Subcutaneous adipose tissue (tissue), 4 donors: ENCODE data around the gene ACSS3. TPM values are rescaled to one million over a fixed set of nuclear protein-coding genes. Genes with fewer than 3 reads are reported as not detected.

Experiments used
- total RNA-seq, 4 donors: library from RNA; depleted of rRNA; stranded (reverse); fragments of >200 nt; gene quantifications; one replicate each; pipeline ENCODE4 v1.1.0, GENCODE V29; 2016
- TF ChIP-seq, protein P1 (sequence below): fragments of 450-650 bp; IDR thresholded peaks from one replicate; pipeline ENCODE4 v1.5.1; 2016; ENCODE audit warnings: low read depth, mild to moderate bottlenecking, control low read depth, antibody characterized with exemption, moderate library complexity

The ACSS3 gene
- total RNA-seq, 4 donors from 2014 or later = 92.1 to 169 (median 134) TPM

DNA sequence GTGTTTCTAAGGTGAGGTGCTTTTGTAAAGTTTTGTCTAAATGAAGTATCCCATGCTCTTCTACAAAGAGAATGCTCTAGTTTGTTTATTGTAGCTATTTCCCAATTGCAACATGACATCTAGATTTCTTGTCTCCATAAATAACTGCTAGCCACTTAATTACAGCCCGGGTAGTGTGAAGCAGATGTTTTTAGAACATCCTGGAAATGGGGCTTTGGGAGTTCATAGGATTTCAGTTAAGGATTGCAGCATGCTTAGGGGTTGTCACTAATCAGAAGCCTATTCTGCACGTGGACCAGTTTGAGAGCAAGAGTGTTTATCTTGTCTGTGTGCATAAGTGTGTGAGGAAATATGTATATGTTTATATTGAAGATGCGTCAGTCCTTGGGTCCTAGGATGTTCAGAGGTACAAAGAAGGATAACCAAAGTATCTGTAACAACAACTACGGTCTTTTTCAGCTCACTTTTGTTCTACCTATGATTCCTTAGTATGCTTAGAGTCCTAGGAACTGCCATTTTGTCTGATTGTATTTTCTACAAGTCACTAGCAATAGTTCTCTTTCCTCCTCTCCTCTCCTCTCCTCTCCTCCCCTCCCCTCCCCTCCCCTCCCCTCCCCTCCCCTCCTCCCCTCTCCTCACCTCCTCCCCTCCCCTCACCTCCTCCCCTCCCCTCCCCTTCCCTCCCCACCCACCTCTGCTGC is 135.3 kb downstream of the ACSS3 start:
- TF ChIP-seq, protein P1, sequence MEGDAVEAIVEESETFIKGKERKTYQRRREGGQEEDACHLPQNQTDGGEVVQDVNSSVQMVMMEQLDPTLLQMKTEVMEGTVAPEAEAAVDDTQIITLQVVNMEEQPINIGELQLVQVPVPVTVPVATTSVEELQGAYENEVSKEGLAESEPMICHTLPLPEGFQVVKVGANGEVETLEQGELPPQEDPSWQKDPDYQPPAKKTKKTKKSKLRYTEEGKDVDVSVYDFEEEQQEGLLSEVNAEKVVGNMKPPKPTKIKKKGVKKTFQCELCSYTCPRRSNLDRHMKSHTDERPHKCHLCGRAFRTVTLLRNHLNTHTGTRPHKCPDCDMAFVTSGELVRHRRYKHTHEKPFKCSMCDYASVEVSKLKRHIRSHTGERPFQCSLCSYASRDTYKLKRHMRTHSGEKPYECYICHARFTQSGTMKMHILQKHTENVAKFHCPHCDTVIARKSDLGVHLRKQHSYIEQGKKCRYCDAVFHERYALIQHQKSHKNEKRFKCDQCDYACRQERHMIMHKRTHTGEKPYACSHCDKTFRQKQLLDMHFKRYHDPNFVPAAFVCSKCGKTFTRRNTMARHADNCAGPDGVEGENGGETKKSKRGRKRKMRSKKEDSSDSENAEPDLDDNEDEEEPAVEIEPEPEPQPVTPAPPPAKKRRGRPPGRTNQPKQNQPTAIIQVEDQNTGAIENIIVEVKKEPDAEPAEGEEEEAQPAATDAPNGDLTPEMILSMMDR = no peak

DNA sequence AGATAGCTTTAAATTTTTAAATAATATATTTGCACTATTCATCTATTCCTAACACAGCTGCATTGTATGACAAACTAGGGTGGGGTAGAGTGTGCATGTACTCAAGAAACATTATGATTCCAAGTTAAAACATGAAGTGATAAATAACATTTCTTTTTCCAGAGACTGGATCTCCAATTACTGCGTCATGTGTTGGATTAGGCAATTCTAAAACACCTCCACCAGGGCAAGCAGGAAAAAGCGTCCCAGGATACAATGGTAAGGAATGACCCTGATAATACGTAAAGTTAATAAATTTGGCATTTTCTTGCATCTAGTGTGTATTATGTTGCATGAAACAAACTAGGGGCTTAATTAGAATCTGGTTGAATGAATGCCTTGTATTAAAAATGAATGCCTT is 138.9 kb downstream of the ACSS3 start:
- TF ChIP-seq, protein P1 = no peak

DNA sequence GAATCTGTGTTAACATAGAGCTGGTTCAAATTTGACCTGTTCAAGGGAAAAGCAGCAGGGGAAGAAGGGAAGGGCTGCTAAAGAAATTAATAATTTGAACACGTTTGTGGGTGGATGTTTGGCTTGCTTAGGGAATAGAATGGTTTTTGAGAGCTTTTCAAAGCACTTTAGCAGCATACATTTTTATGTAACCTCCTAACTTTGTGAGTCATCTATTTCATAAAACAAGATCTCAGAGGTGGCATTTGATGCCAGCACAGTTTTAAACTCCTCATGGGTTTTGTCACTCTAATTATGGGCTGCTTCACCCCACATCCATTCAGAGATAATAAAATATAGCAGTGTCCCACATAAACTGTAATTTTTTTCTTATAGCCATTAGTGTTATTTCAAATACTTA is 143.8 kb downstream of the ACSS3 start:
- TF ChIP-seq, protein P1 = no peak

DNA sequence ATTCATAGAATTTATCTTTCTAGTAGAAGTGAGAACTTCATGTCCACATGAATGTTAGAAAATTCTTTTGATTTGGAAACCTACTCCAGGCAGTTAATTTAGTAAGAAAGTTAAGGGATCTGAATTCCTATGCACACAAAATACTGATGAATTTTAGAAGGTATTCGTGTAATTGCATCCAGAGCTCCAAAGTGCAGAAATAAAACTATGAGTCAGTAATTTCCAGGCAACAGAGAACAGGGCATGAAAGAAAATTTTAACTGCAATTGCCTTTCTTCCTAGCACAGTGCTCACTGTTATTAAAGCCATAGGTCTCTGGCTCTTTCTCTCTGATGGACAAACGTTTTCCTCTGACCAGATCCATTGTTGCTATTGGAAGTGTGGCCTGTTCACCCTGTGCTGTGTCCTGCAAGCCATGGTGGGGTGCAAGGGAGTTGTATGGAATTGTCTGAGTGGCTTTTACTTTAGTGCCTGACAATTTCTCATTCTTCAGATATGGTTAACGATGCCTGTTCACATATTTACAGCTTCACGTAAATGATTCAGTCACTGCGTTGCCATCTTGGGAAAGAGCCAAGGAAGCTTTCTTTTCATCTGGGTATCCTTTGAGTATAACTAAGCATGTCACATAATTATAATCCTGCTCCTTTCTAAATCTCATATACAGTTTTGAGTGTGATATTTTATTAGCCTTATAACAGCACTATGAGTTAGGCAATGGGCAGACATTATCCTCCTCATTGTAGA is 145.1 kb downstream of the ACSS3 start:
- TF ChIP-seq, protein P1 = no peak

DNA sequence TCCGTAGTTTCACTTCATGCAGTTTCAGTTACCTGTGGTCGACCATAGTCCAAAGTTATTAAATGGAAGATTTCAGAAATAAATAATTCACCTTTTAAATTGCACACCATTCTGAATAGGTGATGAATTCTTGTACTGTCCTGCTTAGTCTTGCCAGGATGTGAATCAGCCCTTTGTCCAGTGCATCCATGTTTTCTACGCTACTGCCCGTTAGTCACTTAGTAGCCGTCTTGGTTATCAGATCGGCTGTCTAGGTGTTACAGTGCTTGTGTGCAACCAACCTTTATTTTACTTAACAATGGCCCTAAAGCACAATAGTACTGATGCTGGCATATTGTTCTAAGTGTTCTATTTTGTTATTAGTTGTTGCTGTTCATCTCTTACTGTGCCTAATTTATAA is 146.7 kb downstream of the ACSS3 start:
- TF ChIP-seq, protein P1 = no peak

DNA sequence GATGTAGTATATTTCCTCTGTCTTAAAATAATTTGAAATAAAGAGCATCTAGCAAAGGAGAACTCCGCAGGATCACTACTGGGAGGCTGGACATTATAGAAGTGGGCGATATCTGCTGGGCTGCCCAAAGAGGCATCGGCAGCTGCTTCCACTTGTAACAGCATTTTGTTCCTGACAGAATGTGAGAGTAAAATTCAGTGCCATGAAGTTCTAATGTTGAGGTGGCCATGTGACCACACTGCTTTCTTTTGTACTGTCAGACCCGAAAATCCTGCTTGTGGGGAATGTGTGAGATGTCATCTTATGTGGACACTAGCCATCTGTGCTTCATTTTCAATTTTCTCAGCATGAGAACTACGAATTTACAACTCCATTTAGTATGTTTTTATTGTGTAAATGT is 151.9 kb downstream of the ACSS3 start:
- TF ChIP-seq, protein P1 = no peak

DNA sequence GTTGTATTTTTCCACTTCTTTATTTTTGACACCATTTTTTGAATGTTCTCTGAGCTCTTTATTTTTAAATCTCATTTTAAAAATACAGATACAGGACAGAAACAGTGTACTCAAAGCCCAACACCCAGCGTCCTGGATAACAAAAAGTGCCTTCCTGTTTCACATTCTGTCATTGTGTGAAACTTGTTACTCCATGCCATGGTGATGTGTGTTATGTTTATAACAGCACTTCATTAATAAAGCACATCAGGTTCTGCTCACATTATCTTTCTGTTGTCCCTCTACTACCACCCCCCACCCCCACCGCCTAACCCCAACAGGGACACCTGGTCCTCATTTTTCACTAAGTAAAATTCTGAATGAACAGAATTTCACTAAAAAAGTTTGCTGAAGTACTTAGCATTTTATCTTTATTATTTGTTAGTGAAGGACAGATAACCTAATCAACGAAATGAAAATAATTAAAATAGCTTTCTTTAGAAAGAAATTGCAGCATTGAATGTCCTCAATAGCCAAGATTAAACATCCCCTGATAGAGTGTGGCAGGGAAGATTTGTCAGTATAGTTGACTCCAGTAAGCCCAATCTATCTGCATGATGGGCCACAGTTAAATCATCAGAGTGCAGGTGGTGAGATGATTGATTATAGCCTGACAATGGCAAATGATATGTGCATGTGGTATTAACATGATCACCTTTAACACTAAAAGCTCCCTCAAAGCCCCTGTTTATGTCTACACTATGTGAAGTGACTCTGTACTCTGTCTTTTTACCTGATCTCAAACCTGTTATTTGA is 153.9 kb downstream of the ACSS3 start:
- TF ChIP-seq, protein P1 = no peak
